HG02588 (cell line): Measurements from ENCODE around the gene PCNX2.
"Not testable (repeated sequence)": the region's sequence is repeated elsewhere in the genome, so short reads cannot be mapped to it uniquely, and the experiment has no call there.

ENCODE experiments used
- ATAC-seq: cut with Tn5 transposase; IDR thresholded peaks from one replicate; pipeline ENCODE4 v1.9.1; 2021; ENCODE audit warnings: mild to moderate bottlenecking, moderate library complexity; ENCODE audit not compliant: unreplicated experiment

PCNX2 gene

GRCh38 chr1:233109096-233109495 lies 186.4 kb downstream of the PCNX2 start:
- ATAC-seq: no peak

GRCh38 chr1:233107716-233108130 lies 187.8 kb downstream of the PCNX2 start:
- ATAC-seq: not testable (repeated sequence)

- ATAC-seq: no peak
These were observed 188.3 kb downstream of the PCNX2 start for GRCh38 chr1:233107130-233107660.

- no peak for ATAC-seq
These were observed 190.3 kb downstream of the PCNX2 start for GRCh38 chr1:233105225-233105624.

GRCh38 chr1:233102341-233102740 lies 193.2 kb downstream of the PCNX2 start:
- ATAC-seq: no peak

GRCh38 chr1:233097959-233098580 lies 197.5 kb downstream of the PCNX2 start:
- no peak for ATAC-seq

GRCh38 chr1:233097546-233097945 lies 198.0 kb downstream of the PCNX2 start:
- no peak for ATAC-seq

GRCh38 chr1:233094691-233095090 lies 200.8 kb downstream of the PCNX2 start:
- no peak for ATAC-seq

GRCh38 chr1:233094269-233094668 lies 201.3 kb downstream of the PCNX2 start:
- ATAC-seq: no peak

GRCh38 chr1:233090746-233091494 lies 204.6 kb downstream of the PCNX2 start:
- ATAC-seq: no peak

GRCh38 chr1:233089251-233089650 lies 206.3 kb downstream of the PCNX2 start:
- ATAC-seq: no peak

GRCh38 chr1:233088613-233089012 lies 206.9 kb downstream of the PCNX2 start:
- ATAC-seq: no peak

- no peak for ATAC-seq
These were observed 208.3 kb downstream of the PCNX2 start for GRCh38 chr1:233086961-233087881.

GRCh38 chr1:233085566-233085965 lies 210.0 kb downstream of the PCNX2 start:
- ATAC-seq: no peak

- ATAC-seq: no peak
These were observed 212.6 kb downstream of the PCNX2 start for GRCh38 chr1:233082778-233083550.

GRCh38 chr1:233081735-233082134 lies 213.8 kb downstream of the PCNX2 start:
- no peak for ATAC-seq

GRCh38 chr1:233080827-233081226 lies 214.7 kb downstream of the PCNX2 start:
- not testable (repeated sequence) for ATAC-seq

- no peak for ATAC-seq
These were observed 215.2 kb downstream of the PCNX2 start for GRCh38 chr1:233080286-233080685.

GRCh38 chr1:233079574-233079973 lies 216.0 kb downstream of the PCNX2 start:
- ATAC-seq: no peak

GRCh38 chr1:233078396-233078795 lies 217.1 kb downstream of the PCNX2 start:
- no peak for ATAC-seq
